HTR-8/SVneo (cell line): ENCODE data around the gene CDK15.
"Not testable (repeated sequence)": the region's sequence is repeated elsewhere in the genome, so short reads cannot be mapped to it uniquely, and the experiment has no call there.

ENCODE experiments used
- DNase-seq: peaks from one replicate; pipeline ENCODE4 v3.0.0; 2011; ENCODE audit warnings: low spot score, mixed read lengths; ENCODE audit not compliant: insufficient read length
- FAIRE-seq: peaks from 2 replicates; lab custom pipeline; 2011; peaks lifted over from hg19 to GRCh38; lab: Jason Lieb, UNC

Gene CDK15

GRCh38 chr2:201821080-201821479 lies 14.7 kb downstream of the CDK15 start:
- DNase-seq (no peak), FAIRE-seq (no peak)

- FAIRE-seq (no peak), DNase-seq (no peak)
These were observed 17.9 kb downstream of the CDK15 start for GRCh38 chr2:201824212-201824611.

- no peak for FAIRE-seq
- DNase-seq: no peak
These were observed 21.3 kb downstream of the CDK15 start for GRCh38 chr2:201827621-201828020.

- DNase-seq (no peak), FAIRE-seq (no peak)
These were observed 21.9 kb downstream of the CDK15 start for GRCh38 chr2:201828220-201828619.

- FAIRE-seq (no peak), DNase-seq (no peak)
These were observed 24.3 kb downstream of the CDK15 start for GRCh38 chr2:201830666-201831065.

- peak; percentile 40 for FAIRE-seq
- no peak for DNase-seq
These were observed 25.1 kb downstream of the CDK15 start for GRCh38 chr2:201831469-201831868.

- FAIRE-seq (no peak), DNase-seq (no peak)
These were observed 27.4 kb downstream of the CDK15 start for GRCh38 chr2:201833781-201834180.

GRCh38 chr2:201835066-201835465 lies 28.7 kb downstream of the CDK15 start:
- DNase-seq: no peak
- FAIRE-seq: peak; percentile 51

GRCh38 chr2:201837391-201837790 lies 31.1 kb downstream of the CDK15 start:
- FAIRE-seq: no peak
- DNase-seq: no peak

- FAIRE-seq (no peak), DNase-seq (no peak)
These were observed 31.6 kb downstream of the CDK15 start for GRCh38 chr2:201837824-201838431.

GRCh38 chr2:201839727-201840126 lies 33.4 kb downstream of the CDK15 start:
- DNase-seq (no peak), FAIRE-seq (peak; percentile 71)

GRCh38 chr2:201840726-201841125 lies 34.4 kb downstream of the CDK15 start:
- no peak for DNase-seq
- no peak for FAIRE-seq

GRCh38 chr2:201842131-201842860 lies 36.0 kb downstream of the CDK15 start:
- FAIRE-seq (no peak), DNase-seq (no peak)

GRCh38 chr2:201844922-201845321 lies 38.6 kb downstream of the CDK15 start:
- not testable (repeated sequence) for DNase-seq, FAIRE-seq

- no peak for DNase-seq
- no peak for FAIRE-seq
These were observed 41.1 kb downstream of the CDK15 start for GRCh38 chr2:201847481-201847880.

- DNase-seq (no peak), FAIRE-seq (no peak)
These were observed 46.1 kb downstream of the CDK15 start for GRCh38 chr2:201852462-201852861.

- DNase-seq (no peak), FAIRE-seq (no peak)
These were observed 46.6 kb downstream of the CDK15 start for GRCh38 chr2:201852878-201853415.

GRCh38 chr2:201854221-201854801 lies 48.0 kb downstream of the CDK15 start:
- peak; percentile 80 for DNase-seq
- FAIRE-seq: peak; percentile 93

GRCh38 chr2:201854841-201855240 lies 48.5 kb downstream of the CDK15 start:
- FAIRE-seq: peak; percentile 63

GRCh38 chr2:201855356-201855755 lies 49.0 kb downstream of the CDK15 start:
- DNase-seq (no peak), FAIRE-seq (peak; percentile 48)

More at GRCh38 chr2:201854841-201855240, 48.5 kb downstream of the CDK15 start:
- DNase-seq: no peak

GRCh38 chr2:201857326-201857725 lies 51.0 kb downstream of the CDK15 start:
- FAIRE-seq (no peak), DNase-seq (no peak)
